Activated CD8-positive, alpha-beta T cell treated with anti-CD3 and anti-CD28 coated beads for 36 hours (primary cell): ENCODE measurements around the gene SLCO2A1. TPM values are rescaled to one million over a fixed set of nuclear protein-coding genes. Genes with fewer than 3 reads are reported as not detected.

Source experiments
- ATAC-seq: fragments of 200-7000 bp; cut with Tn5 transposase; one replicate; pipeline ENCODE4 v1.10.0; 2021; ENCODE audit warnings: mild to moderate bottlenecking, moderate library complexity
- CTCF ChIA-PET: fragments of 350-600 bp; sonication (Branson Sonifier 250); formaldehyde crosslinking; loops from one replicate; lab custom pipeline; 2021; ENCODE audit warnings: antibody characterized with exemption; lab: Charles Lee
- POLR2A ChIA-PET: fragments of 350-600 bp; sonication (Branson Sonifier 250); formaldehyde crosslinking; loops from one replicate; lab custom pipeline; 2021; ENCODE audit warnings: antibody characterized with exemption; lab: Charles Lee
- DNase-seq: peaks from one replicate; pipeline ENCODE4 v3.0.0-alpha.2; 2020
- H3K27ac Mint-ChIP-seq: one replicate; pipeline ENCODE4 v1.8.0; 2021; ENCODE audit warnings: mild to moderate bottlenecking, mixed read lengths
- H3K27me3 Mint-ChIP-seq: one replicate; pipeline ENCODE4 v1.8.0; 2021; ENCODE audit warnings: mixed read lengths
- H3K36me3 Mint-ChIP-seq: one replicate; pipeline ENCODE4 v1.8.0; 2021; ENCODE audit warnings: low read depth, mixed read lengths
- H3K4me1 Mint-ChIP-seq: one replicate; pipeline ENCODE4 v1.8.0; 2021; ENCODE audit warnings: low read depth, mixed read lengths
- H3K4me3 Mint-ChIP-seq: one replicate; pipeline ENCODE4 v1.8.0; 2021; ENCODE audit warnings: mild to moderate bottlenecking, moderate library complexity, mixed read lengths
- H3K9me3 Mint-ChIP-seq: one replicate; pipeline ENCODE4 v1.8.0; 2021; ENCODE audit warnings: mixed read lengths
- intact Hi-C: fragments of 100-400 bp; cut with micrococcal nuclease; formaldehyde crosslinking; loops from one replicate; pipeline ENCODE4 v1.10.0; 2022
- total RNA-seq, 2 experiments: library from RNA; stranded (reverse); gene quantifications; one replicate each; pipeline ENCODE4 v1.2.3, GENCODE V29; 2021
- TF ChIP-seq, protein P1 (sequence below): fragments of 200-600 bp; IDR thresholded peaks from one replicate; pipeline ENCODE4 v1.8.0; 2022; ENCODE audit warnings: antibody characterized with exemption, mild to moderate bottlenecking

The SLCO2A1 gene
- total RNA-seq, 2 experiments from 2014 or later = not detected

DNA sequence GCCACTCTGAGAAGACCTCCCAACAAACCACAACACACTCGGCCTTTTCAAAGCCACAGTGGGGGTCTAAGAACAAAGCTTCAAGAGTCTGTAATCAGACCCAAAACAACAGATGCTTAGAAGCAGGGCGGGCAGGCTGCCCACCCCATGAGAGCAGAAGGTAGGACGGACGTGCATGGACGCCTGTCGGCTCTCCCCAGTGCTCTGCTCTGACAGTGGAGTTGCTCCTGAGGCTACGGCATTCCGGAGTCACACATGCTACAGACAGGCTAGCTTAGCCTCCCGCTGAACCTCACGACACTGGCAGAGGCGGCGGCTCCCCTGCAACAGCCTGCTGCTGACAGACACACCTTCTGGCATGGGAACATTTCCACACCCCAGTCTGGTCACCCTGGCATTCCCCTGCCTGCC is 33.5 kb downstream of the SLCO2A1 start:
- no peak for ATAC-seq
- no peak overlapping the region for H3K4me3 Mint-ChIP-seq
- ChIA-PET POLR2A (no interaction called here), CTCF (no interaction called here)
- H3K9me3 Mint-ChIP-seq = no peaks in the 10 kb centered on the region
- TF ChIP-seq, protein P1, sequence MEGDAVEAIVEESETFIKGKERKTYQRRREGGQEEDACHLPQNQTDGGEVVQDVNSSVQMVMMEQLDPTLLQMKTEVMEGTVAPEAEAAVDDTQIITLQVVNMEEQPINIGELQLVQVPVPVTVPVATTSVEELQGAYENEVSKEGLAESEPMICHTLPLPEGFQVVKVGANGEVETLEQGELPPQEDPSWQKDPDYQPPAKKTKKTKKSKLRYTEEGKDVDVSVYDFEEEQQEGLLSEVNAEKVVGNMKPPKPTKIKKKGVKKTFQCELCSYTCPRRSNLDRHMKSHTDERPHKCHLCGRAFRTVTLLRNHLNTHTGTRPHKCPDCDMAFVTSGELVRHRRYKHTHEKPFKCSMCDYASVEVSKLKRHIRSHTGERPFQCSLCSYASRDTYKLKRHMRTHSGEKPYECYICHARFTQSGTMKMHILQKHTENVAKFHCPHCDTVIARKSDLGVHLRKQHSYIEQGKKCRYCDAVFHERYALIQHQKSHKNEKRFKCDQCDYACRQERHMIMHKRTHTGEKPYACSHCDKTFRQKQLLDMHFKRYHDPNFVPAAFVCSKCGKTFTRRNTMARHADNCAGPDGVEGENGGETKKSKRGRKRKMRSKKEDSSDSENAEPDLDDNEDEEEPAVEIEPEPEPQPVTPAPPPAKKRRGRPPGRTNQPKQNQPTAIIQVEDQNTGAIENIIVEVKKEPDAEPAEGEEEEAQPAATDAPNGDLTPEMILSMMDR = no peak
- no peaks in the 10 kb centered on the region for H3K36me3 Mint-ChIP-seq
- H3K27ac Mint-ChIP-seq = no peak overlapping the region
- no peak for DNase-seq
- peaks cover 4% of the 10 kb centered on the region for H3K27me3 Mint-ChIP-seq
- no peaks in the 10 kb centered on the region for H3K4me1 Mint-ChIP-seq
- intact Hi-C loops = no loop called here

DNA sequence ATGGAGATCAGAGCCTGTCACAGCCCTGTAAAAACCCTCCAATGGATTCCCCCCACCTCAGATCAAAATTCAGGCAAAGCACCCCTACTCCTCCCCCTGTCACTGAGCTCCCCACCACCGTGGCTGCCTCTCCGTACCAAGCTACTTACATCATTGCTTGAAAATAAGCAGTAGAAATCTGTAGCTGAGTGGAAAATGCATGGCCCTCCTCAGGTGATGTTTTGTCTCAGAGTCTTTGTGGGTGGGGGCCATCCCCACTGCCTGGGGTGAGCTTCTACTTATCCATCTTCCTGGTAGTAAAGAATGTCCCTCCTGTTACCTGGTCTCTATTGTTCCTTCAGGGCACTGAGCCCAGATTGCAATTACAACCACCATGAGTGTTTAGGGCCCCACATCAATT is 34.5 kb downstream of the SLCO2A1 start:
- DNase-seq (no peak), ATAC-seq (no peak)
- Mint-ChIP-seq H3K4me3 (no peak overlapping the region), H3K36me3 (no peaks in the 10 kb centered on the region), H3K4me1 (no peaks in the 10 kb centered on the region), H3K27me3 (peaks cover 4% of the 10 kb centered on the region), H3K27ac (no peak overlapping the region), H3K9me3 (no peaks in the 10 kb centered on the region)
- ChIA-PET CTCF (interaction anchor here (0.8 kb wide), 1 partner anchor 129 kb away, joined by 3 read pairs; no protein-coding TSS in a partner anchor), POLR2A (no interaction called here)
- intact Hi-C loops = no loop called here
- TF ChIP-seq, protein P1 = no peak

DNA sequence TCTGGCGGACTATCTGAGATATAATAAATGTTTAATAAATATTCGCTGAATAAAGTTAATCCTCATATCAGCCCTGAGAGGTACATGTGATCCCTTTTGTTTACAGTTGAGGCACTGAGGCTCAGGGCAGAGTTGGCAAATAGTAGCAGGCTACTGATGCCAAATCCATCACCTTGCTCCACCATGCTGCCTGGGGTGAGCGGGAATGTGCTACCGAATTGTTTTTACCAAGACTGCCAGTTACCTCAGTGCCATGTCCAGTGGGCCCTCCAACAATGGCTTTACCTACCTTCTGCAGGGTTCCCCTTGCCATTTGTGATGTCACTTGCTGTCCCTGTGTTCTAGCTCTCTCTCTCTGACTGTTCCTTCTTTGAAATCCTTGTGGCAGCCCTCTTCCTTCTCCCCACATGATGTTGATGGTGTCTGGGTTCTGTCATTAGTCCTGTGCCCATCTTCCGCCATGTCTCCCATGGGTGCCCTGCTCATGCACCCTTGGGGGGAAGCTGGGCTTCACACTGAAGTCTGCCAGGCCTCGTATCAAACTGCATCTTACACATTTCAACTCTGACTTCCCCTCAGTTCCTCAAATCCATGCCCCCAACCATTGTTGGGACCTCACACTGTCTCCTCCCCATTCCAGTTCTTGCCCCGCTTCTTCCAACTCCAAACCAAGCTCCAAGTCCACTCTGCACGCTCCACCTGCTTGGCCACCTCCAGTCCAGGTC is 35.4 kb downstream of the SLCO2A1 start:
- no peaks in the 10 kb centered on the region for H3K36me3 Mint-ChIP-seq
- DNase-seq (no peak), ATAC-seq (no peak)
- TF ChIP-seq, protein P1 = no peak
- no peaks in the 10 kb centered on the region for H3K4me1 Mint-ChIP-seq
- H3K4me3 Mint-ChIP-seq = no peak overlapping the region
- intact Hi-C loops = no loop called here
- H3K27me3 Mint-ChIP-seq = peaks cover 4% of the 10 kb centered on the region
- POLR2A ChIA-PET = no interaction called here
- no peaks in the 10 kb centered on the region for H3K9me3 Mint-ChIP-seq
- CTCF ChIA-PET = interaction anchor here (1.1 kb wide), 1 partner anchor 11 kb away, joined by 3 read pairs; no protein-coding TSS in a partner anchor
- no peak overlapping the region for H3K27ac Mint-ChIP-seq

DNA sequence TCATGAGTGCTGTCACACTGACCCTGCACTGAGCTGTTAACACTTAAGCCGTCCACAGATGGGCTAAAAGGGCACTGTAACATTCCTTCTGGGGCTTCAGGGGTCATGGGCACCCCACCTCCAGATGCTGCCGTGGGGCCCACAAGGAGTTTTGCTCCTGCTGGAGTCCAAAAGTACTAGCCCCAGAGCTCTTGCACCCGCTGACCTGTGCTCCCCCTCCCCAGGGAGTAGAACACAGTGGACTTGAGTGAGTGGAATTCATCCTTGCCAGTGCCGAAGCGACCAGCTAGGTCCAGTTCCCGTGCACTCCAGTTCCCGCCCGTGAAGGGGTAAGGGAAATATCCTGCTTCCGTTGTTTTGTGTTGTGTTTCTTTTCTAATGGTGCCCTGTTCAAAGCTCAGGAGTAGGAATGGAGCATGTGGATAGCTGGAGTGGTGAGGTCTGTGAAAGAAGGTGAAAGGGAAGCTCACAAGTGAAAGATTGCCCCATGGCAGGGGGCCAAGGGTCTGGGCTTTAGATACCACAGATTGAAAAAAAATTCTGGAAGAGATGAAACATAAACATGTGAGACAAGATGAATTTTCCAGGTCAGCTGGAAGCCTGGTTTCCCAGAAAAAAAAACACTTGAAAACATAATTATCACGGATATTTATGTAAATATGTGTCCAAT is 36.6 kb downstream of the SLCO2A1 start:
- peaks cover 4% of the 10 kb centered on the region for H3K27me3 Mint-ChIP-seq
- H3K9me3 Mint-ChIP-seq = no peaks in the 10 kb centered on the region
- ATAC-seq = no peak
- ChIA-PET POLR2A (interaction anchor here (0.6 kb wide), 1 partner anchor 333 kb away, joined by 3 read pairs; no protein-coding TSS in a partner anchor), CTCF (interaction anchor here (1.1 kb wide), 1 partner anchor 10 kb away, joined by 3 read pairs; no protein-coding TSS in a partner anchor)
- no peak overlapping the region for H3K27ac Mint-ChIP-seq
- TF ChIP-seq, protein P1 = no peak
- H3K4me1 Mint-ChIP-seq = no peaks in the 10 kb centered on the region
- H3K36me3 Mint-ChIP-seq = no peaks in the 10 kb centered on the region
- DNase-seq = no peak
- intact Hi-C loops = no loop called here
- H3K4me3 Mint-ChIP-seq = no peak overlapping the region

DNA sequence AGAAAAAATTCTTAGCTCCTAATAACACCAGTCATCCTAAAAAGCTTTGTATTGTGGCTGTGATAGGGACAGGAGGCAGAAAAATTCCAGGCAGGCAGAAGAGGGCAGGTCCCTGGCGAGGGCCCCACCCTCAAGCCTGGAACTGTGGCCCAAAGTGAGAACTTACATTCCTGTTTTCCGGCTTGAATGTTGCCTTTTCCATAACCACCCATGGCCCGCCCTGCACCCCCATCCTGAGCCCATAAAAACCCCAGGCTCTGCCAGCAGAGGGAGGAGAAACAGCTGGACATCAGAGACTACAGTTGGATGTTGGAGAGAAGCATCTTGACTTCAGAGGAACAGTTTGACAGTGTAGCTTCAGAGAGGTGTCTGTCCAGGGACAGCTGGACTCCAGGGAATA is 37.3 kb downstream of the SLCO2A1 start:
- ATAC-seq (no peak), DNase-seq (no peak)
- Mint-ChIP-seq H3K4me1 (no peaks in the 10 kb centered on the region), H3K27ac (no peak overlapping the region), H3K36me3 (no peaks in the 10 kb centered on the region), H3K27me3 (peaks cover 4% of the 10 kb centered on the region), H3K9me3 (no peaks in the 10 kb centered on the region), H3K4me3 (no peak overlapping the region)
- ChIA-PET POLR2A (no interaction called here), CTCF (no interaction called here)
- TF ChIP-seq, protein P1 = no peak
- intact Hi-C loops = no loop called here
